Caco-2 (cell line): ENCODE results near the gene AATK. TPM values are rescaled to one million over a fixed set of nuclear protein-coding genes. Genes with fewer than 3 reads are reported as not detected.
"Not testable (repeated sequence)": the region's sequence is repeated elsewhere in the genome, so short reads cannot be mapped to it uniquely, and the experiment has no call there.

Experiments
- BruUV-seq: library from RNA; stranded (reverse); fragments of 400-500 nt; replicated peaks from 2 replicates; lab custom pipeline; 2021; lab: Mats Ljungman, UMichigan
- CTCF ChIA-PET: fragments of 300-600 bp; sonication (Branson Sonifier 250); formaldehyde crosslinking; loops from one replicate; lab custom pipeline; 2022; ENCODE audit warnings: antibody characterized with exemption; lab: Charles Lee
- POLR2A ChIA-PET: fragments of 300-600 bp; sonication (Branson Sonifier 250); formaldehyde crosslinking; loops from one replicate; lab custom pipeline; 2022; ENCODE audit warnings: antibody characterized with exemption; lab: Charles Lee
- DNase-seq, 2 experiments: peaks; one replicate each; pipeline versions ENCODE4 v3.0.0 to v3.0.0-alpha.2; 2020 to 2022
- H3K27me3 ChIP-seq: replicated peaks from 2 replicates; pipeline ENCODE4 v1.6.0; 2011; ENCODE audit warnings: low read length; ENCODE audit not compliant: control insufficient read depth, insufficient read depth
- H3K36me3 ChIP-seq: 2 replicates; pipeline ENCODE4 v1.5.1; 2011; ENCODE audit warnings: low read length; ENCODE audit not compliant: control insufficient read depth, insufficient read depth
- H3K4me1 ChIP-seq: fragments of 250-450 bp; sonication (Bioruptor Pico); 2 replicates; pipeline ENCODE4 v1.5.1; 2020; ENCODE audit warnings: mild to moderate bottlenecking
- H3K4me3 ChIP-seq: 2 replicates; pipeline ENCODE4 v1.5.1; 2011; ENCODE audit warnings: low read depth, mild to moderate bottlenecking, control low read depth, low read length
- H3K9me3 ChIP-seq: fragments of 250-450 bp; sonication (Bioruptor Pico); 2 replicates; pipeline ENCODE4 v1.5.1; 2020; ENCODE audit warnings: mild to moderate bottlenecking, moderate library complexity
- H3K27ac Mint-ChIP-seq: one replicate; pipeline ENCODE4 v1.8.0; 2022; ENCODE audit warnings: mixed read lengths; ENCODE audit not compliant: unreplicated experiment
- H3K27me3 Mint-ChIP-seq: one replicate; pipeline ENCODE4 v1.8.0; 2022; ENCODE audit warnings: mixed read lengths; ENCODE audit not compliant: insufficient read depth, unreplicated experiment
- H3K36me3 Mint-ChIP-seq: one replicate; pipeline ENCODE4 v1.8.0; 2022; ENCODE audit warnings: mild to moderate bottlenecking, mixed read lengths; ENCODE audit not compliant: insufficient read depth, unreplicated experiment
- H3K4me1 Mint-ChIP-seq: one replicate; pipeline ENCODE4 v1.8.0; 2022; ENCODE audit warnings: low read depth, mixed read lengths; ENCODE audit not compliant: unreplicated experiment
- H3K4me3 Mint-ChIP-seq: one replicate; pipeline ENCODE4 v1.8.0; 2022; ENCODE audit warnings: mild to moderate bottlenecking, moderate library complexity, mixed read lengths; ENCODE audit not compliant: unreplicated experiment
- H3K9me3 Mint-ChIP-seq: one replicate; pipeline ENCODE4 v1.8.0; 2022; ENCODE audit warnings: mixed read lengths; ENCODE audit not compliant: unreplicated experiment
- intact Hi-C: fragments of 100-400 bp; cut with micrococcal nuclease; formaldehyde crosslinking; loops from one replicate; pipeline ENCODE4 v1.10.0; 2022; ENCODE audit not compliant: unreplicated experiment
- total RNA-seq: library from RNA; stranded (reverse); gene quantifications from 2 replicates; pipeline ENCODE4 v1.2.3, GENCODE V29; 2022
- TF ChIP-seq, protein P1 (sequence below), 2 experiments: fragments of 200-600 bp in 1 of 2; IDR thresholded peaks; 1 replicate in 1 of 2; 2 replicates in 1 of 2; pipeline versions ENCODE4 v1.5.1 to v1.8.0; 2011 to 2022; ENCODE audit warnings: antibody characterized with exemption in 1 of 2, control low read depth in 1 of 2, inconsistent platforms in 1 of 2, low read depth in 1 of 2, low read length in 1 of 2, mild to moderate bottlenecking in 1 of 2, moderate library complexity in 1 of 2; ENCODE audit not compliant: insufficient read depth in 1 of 2, severe bottlenecking in 1 of 2, unreplicated experiment in 1 of 2

AATK gene
- total RNA-seq, 1 experiment from 2014 or later = 26.6 TPM

DNA sequence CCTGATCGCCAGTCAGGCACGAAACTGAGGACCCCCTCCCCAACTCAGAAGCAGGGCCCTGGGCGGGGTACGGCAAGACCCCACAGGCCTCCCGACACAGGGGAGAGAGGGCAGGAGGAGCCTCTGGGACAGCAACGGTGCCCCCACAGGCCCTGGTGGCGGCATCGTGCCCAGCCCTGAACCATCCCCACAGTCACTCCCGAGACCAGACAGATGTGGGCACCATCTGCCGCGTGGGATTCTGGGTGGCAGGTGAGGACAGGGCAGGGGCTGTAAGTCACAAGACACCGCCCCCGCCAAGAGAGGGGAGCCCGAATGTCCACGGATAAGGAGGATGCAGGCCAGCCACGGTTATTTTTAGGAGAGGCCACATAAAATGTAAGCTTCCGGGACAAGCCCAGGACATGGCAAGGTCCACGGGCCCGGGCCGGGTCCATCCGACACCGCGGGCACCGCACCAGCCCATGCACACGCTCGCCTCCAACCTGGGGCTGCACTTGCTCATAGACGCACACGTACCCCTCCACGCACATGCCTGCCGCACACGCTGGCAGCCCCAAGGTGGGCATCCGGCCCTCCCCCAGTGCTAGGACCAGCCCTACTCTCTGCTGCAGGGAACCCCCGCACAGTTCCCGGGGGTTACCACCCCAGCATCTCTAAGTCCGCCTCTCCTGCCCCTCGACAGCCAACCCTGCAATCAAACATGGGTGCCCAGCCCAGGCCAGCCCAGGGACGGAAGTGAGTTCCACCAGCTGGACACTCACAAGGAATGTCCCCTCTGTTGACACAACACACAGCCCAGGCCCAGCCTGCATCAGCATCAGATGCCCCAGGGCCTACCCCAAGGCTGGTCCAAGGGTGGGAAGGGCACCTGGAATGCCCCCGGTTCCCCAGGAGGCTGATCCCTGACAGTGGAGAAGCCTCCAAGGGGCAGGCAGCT, 8.9 kb downstream of the AATK start:
- no TSS peak for BruUV-seq
- POLR2A ChIA-PET = no interaction called here
- Histone ChIP-seq H3K4me3 (no peak overlapping the region), H3K4me1 (no peaks in the 10 kb centered on the region), H3K9me3 (no peaks in the 10 kb centered on the region), H3K36me3 (no peaks in the 10 kb centered on the region), H3K27me3 (no peaks in the 10 kb centered on the region)
- Mint-ChIP-seq H3K27ac (no peak overlapping the region), H3K4me3 (no peak overlapping the region), H3K9me3 (no peaks in the 10 kb centered on the region), H3K4me1 (no peaks in the 10 kb centered on the region), H3K27me3 (no peaks in the 10 kb centered on the region), H3K36me3 (no peaks in the 10 kb centered on the region)
- intact Hi-C loops = no loop called here
- no peak for DNase-seq
- CTCF ChIA-PET = no interaction called here
- TF ChIP-seq, protein P1, sequence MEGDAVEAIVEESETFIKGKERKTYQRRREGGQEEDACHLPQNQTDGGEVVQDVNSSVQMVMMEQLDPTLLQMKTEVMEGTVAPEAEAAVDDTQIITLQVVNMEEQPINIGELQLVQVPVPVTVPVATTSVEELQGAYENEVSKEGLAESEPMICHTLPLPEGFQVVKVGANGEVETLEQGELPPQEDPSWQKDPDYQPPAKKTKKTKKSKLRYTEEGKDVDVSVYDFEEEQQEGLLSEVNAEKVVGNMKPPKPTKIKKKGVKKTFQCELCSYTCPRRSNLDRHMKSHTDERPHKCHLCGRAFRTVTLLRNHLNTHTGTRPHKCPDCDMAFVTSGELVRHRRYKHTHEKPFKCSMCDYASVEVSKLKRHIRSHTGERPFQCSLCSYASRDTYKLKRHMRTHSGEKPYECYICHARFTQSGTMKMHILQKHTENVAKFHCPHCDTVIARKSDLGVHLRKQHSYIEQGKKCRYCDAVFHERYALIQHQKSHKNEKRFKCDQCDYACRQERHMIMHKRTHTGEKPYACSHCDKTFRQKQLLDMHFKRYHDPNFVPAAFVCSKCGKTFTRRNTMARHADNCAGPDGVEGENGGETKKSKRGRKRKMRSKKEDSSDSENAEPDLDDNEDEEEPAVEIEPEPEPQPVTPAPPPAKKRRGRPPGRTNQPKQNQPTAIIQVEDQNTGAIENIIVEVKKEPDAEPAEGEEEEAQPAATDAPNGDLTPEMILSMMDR (IDR thresholded peaks at IDR 0.05; ENCODE audit: insufficient read depth in 1 of 2, low read depth in 1 of 2, low read length in 1 of 2, severe bottlenecking in 1 of 2, unreplicated experiment in 1 of 2) = no peak

DNA sequence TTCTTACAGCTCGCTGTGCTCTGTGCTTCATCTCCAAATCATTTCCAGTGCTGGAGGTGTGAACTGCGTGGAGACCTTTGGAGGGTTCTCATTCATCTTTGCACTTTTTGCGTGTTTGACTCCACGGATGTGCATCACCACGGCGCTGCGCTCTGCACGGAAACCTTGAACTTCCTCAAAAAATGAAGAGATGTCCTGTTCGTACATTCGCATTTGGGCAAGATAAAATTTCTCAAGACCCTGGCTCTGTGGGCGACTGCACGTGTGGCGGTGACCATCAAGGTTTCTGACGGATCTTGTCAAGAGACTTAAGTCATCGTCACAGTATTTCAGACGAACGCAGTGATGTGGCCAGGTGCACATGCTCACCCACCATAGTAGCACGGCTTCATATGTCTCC, 11.1 kb downstream of the AATK start:
- no peaks in the 10 kb centered on the region for H3K4me1 ChIP-seq
- ChIA-PET POLR2A (no interaction called here), CTCF (no interaction called here)
- H3K36me3 ChIP-seq = no peaks in the 10 kb centered on the region
- intact Hi-C loops = no loop called here
- TF ChIP-seq, protein P1 (IDR thresholded peaks at IDR 0.05; ENCODE audit: insufficient read depth in 1 of 2, low read depth in 1 of 2, low read length in 1 of 2, severe bottlenecking in 1 of 2, unreplicated experiment in 1 of 2) = no peak
- H3K27ac Mint-ChIP-seq = no peak overlapping the region
- H3K4me3 Mint-ChIP-seq = no peak overlapping the region
- no peak overlapping the region for H3K4me3 ChIP-seq
- DNase-seq = no peak
- no TSS peak for BruUV-seq
- H3K27me3 Mint-ChIP-seq = no peaks in the 10 kb centered on the region
- no peaks in the 10 kb centered on the region for H3K9me3 Mint-ChIP-seq
- H3K36me3 Mint-ChIP-seq = no peaks in the 10 kb centered on the region
- H3K27me3 ChIP-seq = no peaks in the 10 kb centered on the region
- H3K4me1 Mint-ChIP-seq = no peaks in the 10 kb centered on the region
- no peaks in the 10 kb centered on the region for H3K9me3 ChIP-seq

DNA sequence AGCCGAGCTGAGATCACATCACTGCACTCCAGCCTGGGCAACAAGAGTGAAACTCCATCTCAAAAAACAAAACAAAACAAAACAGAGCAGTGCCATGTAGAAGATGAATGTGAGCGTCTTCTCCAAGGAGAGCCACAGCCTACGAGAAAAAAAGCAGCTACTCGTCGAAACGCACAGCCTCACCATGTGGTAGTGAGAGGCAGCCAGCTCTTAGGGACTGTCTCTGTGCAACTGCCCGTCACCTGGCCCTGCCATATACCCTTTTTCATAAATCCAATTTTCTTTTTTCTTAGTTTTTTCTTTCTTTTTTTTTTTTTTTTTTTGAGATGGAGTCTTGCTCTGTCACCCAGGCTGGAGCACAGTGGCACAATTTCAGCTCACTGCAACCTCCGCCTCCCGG, 12.0 kb downstream of the AATK start:
- H3K27me3 Mint-ChIP-seq, H3K27ac Mint-ChIP-seq, H3K9me3 ChIP-seq, H3K4me3 Mint-ChIP-seq, H3K36me3 ChIP-seq, H3K4me3 ChIP-seq, DNase-seq, H3K4me1 Mint-ChIP-seq, H3K4me1 ChIP-seq, H3K36me3 Mint-ChIP-seq, H3K9me3 Mint-ChIP-seq, H3K27me3 ChIP-seq, BruUV-seq, POLR2A ChIA-PET, intact Hi-C loops: not testable (repeated sequence)
- CTCF ChIA-PET = interaction anchor here (1.0 kb wide), 1 partner anchor 11 kb away, joined by 3 read pairs; no protein-coding TSS in a partner anchor
